Endodermal cell (in vitro differentiated cells): ENCODE measurements around the gene CDC6. TPM values are rescaled to one million over a fixed set of nuclear protein-coding genes. Genes with fewer than 3 reads are reported as not detected.
A peak's percentile ranks its signal among the peaks of the same experiment; 100 is the strongest.

Source experiments
- DNase-seq: peaks from one replicate; pipeline ENCODE4 v3.0.0-alpha.2; 2017
- H3K27ac ChIP-seq: 2 replicates; pipeline ENCODE4 v1.5.1; 2013; ENCODE audit warnings: mild to moderate bottlenecking, low read depth, low read length, moderate library complexity
- H3K27me3 ChIP-seq: 2 replicates; pipeline ENCODE4 v1.6.1; 2013; ENCODE audit warnings: mild to moderate bottlenecking, low read length, moderate library complexity; ENCODE audit not compliant: insufficient read depth, control insufficient read depth, poor library complexity, severe bottlenecking
- H3K36me3 ChIP-seq: 2 replicates; pipeline ENCODE4 v1.7.0; 2013; ENCODE audit warnings: mild to moderate bottlenecking, low read length, moderate library complexity; ENCODE audit not compliant: control insufficient read depth, insufficient read depth
- H3K4me1 ChIP-seq: one replicate; pipeline ENCODE4 v1.7.0; 2013; ENCODE audit warnings: low read length; ENCODE audit not compliant: control insufficient read depth, insufficient read depth
- H3K4me3 ChIP-seq: 2 replicates; pipeline ENCODE4 v1.5.1; 2013; ENCODE audit warnings: mild to moderate bottlenecking, low read length, moderate library complexity
- H3K9ac ChIP-seq: 2 replicates; pipeline ENCODE4 v1.6.1; 2013; ENCODE audit warnings: mild to moderate bottlenecking, low read length, moderate library complexity; ENCODE audit not compliant: poor library complexity, severe bottlenecking; ENCODE audit errors: extremely low read depth
- H3K9me3 ChIP-seq: 2 replicates; pipeline ENCODE4 v1.6.1; 2013; ENCODE audit warnings: mild to moderate bottlenecking, low read length, moderate library complexity; ENCODE audit not compliant: control insufficient read depth
- H3K27ac Mint-ChIP-seq: 2 replicates; pipeline ENCODE4 v1.8.0; 2020; ENCODE audit warnings: mixed read lengths
- H3K27me3 Mint-ChIP-seq: 2 replicates; pipeline ENCODE4 v1.8.0; 2021; ENCODE audit warnings: mild to moderate bottlenecking, mixed read lengths; ENCODE audit not compliant: insufficient read depth
- H3K36me3 Mint-ChIP-seq: 2 replicates; pipeline ENCODE4 v1.8.0; 2020; ENCODE audit warnings: low read depth, mixed read lengths
- H3K4me1 Mint-ChIP-seq: 2 replicates; pipeline ENCODE4 v1.8.0; 2020; ENCODE audit warnings: mixed read lengths
- H3K4me3 Mint-ChIP-seq: 2 replicates; pipeline ENCODE4 v1.8.0; 2020; ENCODE audit warnings: mild to moderate bottlenecking, moderate library complexity, mixed read lengths
- H3K9me3 Mint-ChIP-seq: 2 replicates; pipeline ENCODE4 v1.8.0; 2020; ENCODE audit warnings: mild to moderate bottlenecking, mixed read lengths
- CTCF ChIP-seq: fragments of 200-600 bp; sonication (generic); conservative IDR thresholded peaks from 2 replicates; pipeline ENCODE4 v1.5.0; 2021; ENCODE audit warnings: antibody characterized with exemption, mild to moderate bottlenecking
- WGBS, 2 experiments: methylation state at CpG; one replicate each; pipeline versions ENCODE4 v1.1.5 to v1.1.7; 2013; ENCODE audit warnings: missing lambda C conversion rate in 2 of 2, mixed read lengths in 1 of 2; ENCODE audit not compliant: insufficient coverage in 1 of 2, insufficient read length in 1 of 2; 5-methylcytosine and 5-hydroxymethylcytosine counted together
- total RNA-seq, 2 donors: library from RNA; stranded (reverse); fragmentation: NEBNext Ultra II Directional in 1 of 2; extraction: Animal tissue kit (Norgen Biotek cat#: 25700) in 1 of 2; gene quantifications; 2 replicates in 1 of 2; 3 replicates in 1 of 2; pipeline ENCODE4 v1.2.1, GENCODE V29; 2021

CDC6 gene
- total RNA-seq, 2 donors from 2014 or later = 88.4 to 95.4 TPM

- Mint-ChIP-seq H3K27me3 (peaks cover 13% of the 10 kb centered on the region), H3K36me3 (no peaks in the 10 kb centered on the region), H3K4me3 (no peak overlapping the region), H3K9me3 (no peaks in the 10 kb centered on the region), H3K27ac (no peak overlapping the region), H3K4me1 (peaks cover 38% of the 10 kb centered on the region)
- H3K27me3 ChIP-seq = peaks cover 5% of the 10 kb centered on the region
- peak; percentile 75 for DNase-seq
- peak overlapping the region; percentile 76 for H3K27ac ChIP-seq
- no peak for TF ChIP-seq CTCF
- H3K4me3 ChIP-seq = no peak overlapping the region
- H3K4me1 ChIP-seq = peaks cover 12% of the 10 kb centered on the region
- no peaks in the 10 kb centered on the region for H3K36me3 ChIP-seq
- WGBS, 2 experiments = 64 to 81% methylated on average over 10 to 19 of the region's 19 CpGs
- no peak overlapping the region for H3K9ac ChIP-seq
- no peaks in the 10 kb centered on the region for H3K9me3 ChIP-seq
Observed at GRCh38 chr17:40322358-40323315, 35.0 kb downstream of the CDC6 start.

GRCh38 chr17:40323391-40324381 lies 36.0 kb downstream of the CDC6 start:
- peaks cover 11% of the 10 kb centered on the region for H3K27me3 Mint-ChIP-seq
- Histone ChIP-seq H3K27me3 (peaks cover 4% of the 10 kb centered on the region), H3K27ac (peak overlapping the region; percentile 76), H3K4me1 (peaks cover 12% of the 10 kb centered on the region), H3K9ac (no peak overlapping the region), H3K4me3 (no peak overlapping the region), H3K36me3 (no peaks in the 10 kb centered on the region), H3K9me3 (no peaks in the 10 kb centered on the region)
- H3K27ac Mint-ChIP-seq = no peak overlapping the region
- peaks cover 35% of the 10 kb centered on the region for H3K4me1 Mint-ChIP-seq
- H3K9me3 Mint-ChIP-seq = no peaks in the 10 kb centered on the region
- DNase-seq = no peak
- 81 to 92% methylated on average over 3 to 9 of the region's 10 CpGs for WGBS, 2 experiments
- H3K36me3 Mint-ChIP-seq = no peaks in the 10 kb centered on the region
- no peak overlapping the region for H3K4me3 Mint-ChIP-seq
- TF ChIP-seq CTCF = no peak
